ENCODE measurements around the gene DPH5.

DPH5 gene

GRCh38 chr1:101002551-101002950, 23.0 kb downstream of the DPH5 start:
- Histone ChIP-seq H3K4me2 (no peak overlapping the region), H3K79me2 (ENCODE audit: insufficient read depth, low read depth) (no peaks in the 10 kb centered on the region), H3K27ac (no peak overlapping the region), H2AFZ (ENCODE audit: low read depth) (no peak overlapping the region), H3K27me3 (ENCODE audit: insufficient read depth, low read depth) (no peaks in the 10 kb centered on the region), H4K20me1 (ENCODE audit: insufficient read depth) (no peaks in the 10 kb centered on the region), H3K9ac (no peak overlapping the region), H3K4me3 (IDR thresholded peaks at IDR 0.05; ENCODE audit: insufficient read depth, low read depth, low read length) (no peak overlapping the region), H3K36me3 (ENCODE audit: insufficient read depth) (no peaks in the 10 kb centered on the region), H3K4me1 (ENCODE audit: low read depth, poor library complexity, severe bottlenecking) (peaks cover 18% of the 10 kb centered on the region)
- TF ChIP-seq CTCF (conservative IDR thresholded peaks at IDR 0.05; ENCODE audit: low read depth, low read length), result no peak

GRCh38 chr1:101000131-101000873, 25.3 kb downstream of the DPH5 start:
- peaks cover 15% of the 10 kb centered on the region for H3K4me1 ChIP-seq (ENCODE audit: low read depth, poor library complexity, severe bottlenecking)
- no peaks in the 10 kb centered on the region for H3K36me3 ChIP-seq (ENCODE audit: insufficient read depth)
- no peak overlapping the region for H3K27ac ChIP-seq
- H3K4me3 ChIP-seq (IDR thresholded peaks at IDR 0.05; ENCODE audit: insufficient read depth, low read depth, low read length), result no peak overlapping the region
- H3K27me3 ChIP-seq (ENCODE audit: insufficient read depth, low read depth), result no peaks in the 10 kb centered on the region
- no peak overlapping the region for H3K9ac ChIP-seq
- TF ChIP-seq CTCF (conservative IDR thresholded peaks at IDR 0.05; ENCODE audit: low read depth, low read length), result no peak
- no peaks in the 10 kb centered on the region for H4K20me1 ChIP-seq (ENCODE audit: insufficient read depth)
- H3K4me2 ChIP-seq, result no peak overlapping the region
- H3K79me2 ChIP-seq (ENCODE audit: insufficient read depth, low read depth), result no peaks in the 10 kb centered on the region
- no peak overlapping the region for H2AFZ ChIP-seq (ENCODE audit: low read depth)

- H4K20me1 ChIP-seq (ENCODE audit: insufficient read depth), result no peaks in the 10 kb centered on the region
- H3K36me3 ChIP-seq (ENCODE audit: insufficient read depth), result no peaks in the 10 kb centered on the region
- no peak overlapping the region for H3K27ac ChIP-seq
- H3K79me2 ChIP-seq (ENCODE audit: insufficient read depth, low read depth), result no peaks in the 10 kb centered on the region
- no peak overlapping the region for H3K9ac ChIP-seq
- TF ChIP-seq CTCF (conservative IDR thresholded peaks at IDR 0.05; ENCODE audit: low read depth, low read length), result no peak
- H3K27me3 ChIP-seq (ENCODE audit: insufficient read depth, low read depth), result no peaks in the 10 kb centered on the region
- no peak overlapping the region for H3K4me2 ChIP-seq
- no peaks in the 10 kb centered on the region for H3K4me1 ChIP-seq (ENCODE audit: low read depth, poor library complexity, severe bottlenecking)
- H2AFZ ChIP-seq (ENCODE audit: low read depth), result no peak overlapping the region
- H3K4me3 ChIP-seq (IDR thresholded peaks at IDR 0.05; ENCODE audit: insufficient read depth, low read depth, low read length), result no peak overlapping the region
These were observed 27.2 kb downstream of the DPH5 start for GRCh38 chr1:100998426-100998825.

- no peaks in the 10 kb centered on the region for H3K27me3 ChIP-seq (ENCODE audit: insufficient read depth, low read depth)
- H3K4me3 ChIP-seq (IDR thresholded peaks at IDR 0.05; ENCODE audit: insufficient read depth, low read depth, low read length), result no peak overlapping the region
- TF ChIP-seq CTCF (conservative IDR thresholded peaks at IDR 0.05; ENCODE audit: low read depth, low read length), result no peak
- H4K20me1 ChIP-seq (ENCODE audit: insufficient read depth), result no peaks in the 10 kb centered on the region
- H3K9ac ChIP-seq, result no peak overlapping the region
- H3K4me1 ChIP-seq (ENCODE audit: low read depth, poor library complexity, severe bottlenecking), result no peaks in the 10 kb centered on the region
- no peak overlapping the region for H2AFZ ChIP-seq (ENCODE audit: low read depth)
- H3K4me2 ChIP-seq, result no peak overlapping the region
- H3K79me2 ChIP-seq (ENCODE audit: insufficient read depth, low read depth), result no peaks in the 10 kb centered on the region
- no peak overlapping the region for H3K27ac ChIP-seq
- no peaks in the 10 kb centered on the region for H3K36me3 ChIP-seq (ENCODE audit: insufficient read depth)
These were observed 30.2 kb downstream of the DPH5 start for GRCh38 chr1:100995198-100995988.

Measured in KMS-11 (cell line).